Measurements from ENCODE around the gene SEMA4A.

Gene SEMA4A

GRCh38 chr1:156153362-156153761 is at the start of gene SEMA4A:
Gene SEMA4A, plus strand, starts transcription at chr1:156153585. Its CDS starts 994 bp downstream, at chr1:156154579.
- Histone ChIP-seq H3K36me3 (ENCODE audit: control insufficient read depth, low read depth, low read length) (no peaks in the 10 kb centered on the region), H3K27me3 (ENCODE audit: control insufficient read depth, insufficient read depth, low read length) (no peaks in the 10 kb centered on the region), H3K4me3 (ENCODE audit: low read length) (no peak within 1 kb of the TSS), H3K9ac (ENCODE audit: low read length) (no peak within 1 kb of the TSS), H3K9me3 (ENCODE audit: control insufficient read depth, low read depth, low read length) (no peaks in the 10 kb centered on the region), H3K27ac (ENCODE audit: low read length) (no peak within 1 kb of the TSS), H3K4me1 (ENCODE audit: control insufficient read depth, low read depth, low read length) (peaks cover 29% of the 10 kb centered on the region)

DNA sequence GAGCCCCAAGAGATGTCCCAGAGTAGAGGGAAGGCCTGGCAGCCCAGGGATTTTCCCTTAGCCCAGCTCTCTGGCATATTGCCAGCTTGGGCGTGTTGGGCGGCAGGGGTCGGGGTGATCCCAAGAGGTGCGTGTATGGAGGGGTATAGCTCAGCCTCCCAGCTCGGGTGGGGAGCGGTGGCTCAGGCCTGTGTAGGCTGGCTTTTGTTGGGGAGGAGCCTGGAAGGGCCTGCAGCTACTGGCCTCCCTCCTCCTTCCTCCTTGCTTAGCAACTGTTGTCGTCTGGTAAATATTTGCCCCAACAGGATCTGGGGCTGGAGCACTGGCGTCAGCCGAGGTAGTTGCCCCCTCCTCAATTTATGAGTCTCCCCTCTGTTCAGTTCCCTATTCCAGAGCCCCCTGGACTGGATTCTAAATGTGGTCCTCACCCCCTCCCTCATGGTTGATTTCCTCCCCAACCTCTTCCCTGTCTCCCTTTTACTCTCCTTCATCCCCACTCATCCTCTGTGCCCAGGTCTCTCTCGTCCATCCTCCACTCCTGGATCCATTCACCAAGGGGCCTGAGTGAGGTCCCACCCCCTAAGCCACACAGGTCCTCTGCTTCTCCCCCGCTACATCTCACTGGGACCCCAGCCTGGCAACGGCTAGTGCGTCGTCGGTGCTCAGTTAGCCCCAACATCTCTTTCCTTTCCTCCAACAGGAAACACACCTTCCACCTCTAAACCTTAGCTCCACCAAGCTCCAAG is 49.1 kb upstream of the SEMA4A start:
- Histone ChIP-seq H3K36me3 (ENCODE audit: control insufficient read depth, low read depth, low read length) (no peaks in the 10 kb centered on the region), H3K9me3 (ENCODE audit: control insufficient read depth, low read depth, low read length) (no peaks in the 10 kb centered on the region), H3K27me3 (ENCODE audit: control insufficient read depth, insufficient read depth, low read length) (no peaks in the 10 kb centered on the region), H3K9ac (ENCODE audit: low read length) (no peak overlapping the region), H3K27ac (ENCODE audit: low read length) (peak overlapping the region; percentile 9), H3K4me3 (ENCODE audit: low read length) (no peak overlapping the region), H3K4me1 (ENCODE audit: control insufficient read depth, low read depth, low read length) (peaks cover 41% of the 10 kb centered on the region)

DNA sequence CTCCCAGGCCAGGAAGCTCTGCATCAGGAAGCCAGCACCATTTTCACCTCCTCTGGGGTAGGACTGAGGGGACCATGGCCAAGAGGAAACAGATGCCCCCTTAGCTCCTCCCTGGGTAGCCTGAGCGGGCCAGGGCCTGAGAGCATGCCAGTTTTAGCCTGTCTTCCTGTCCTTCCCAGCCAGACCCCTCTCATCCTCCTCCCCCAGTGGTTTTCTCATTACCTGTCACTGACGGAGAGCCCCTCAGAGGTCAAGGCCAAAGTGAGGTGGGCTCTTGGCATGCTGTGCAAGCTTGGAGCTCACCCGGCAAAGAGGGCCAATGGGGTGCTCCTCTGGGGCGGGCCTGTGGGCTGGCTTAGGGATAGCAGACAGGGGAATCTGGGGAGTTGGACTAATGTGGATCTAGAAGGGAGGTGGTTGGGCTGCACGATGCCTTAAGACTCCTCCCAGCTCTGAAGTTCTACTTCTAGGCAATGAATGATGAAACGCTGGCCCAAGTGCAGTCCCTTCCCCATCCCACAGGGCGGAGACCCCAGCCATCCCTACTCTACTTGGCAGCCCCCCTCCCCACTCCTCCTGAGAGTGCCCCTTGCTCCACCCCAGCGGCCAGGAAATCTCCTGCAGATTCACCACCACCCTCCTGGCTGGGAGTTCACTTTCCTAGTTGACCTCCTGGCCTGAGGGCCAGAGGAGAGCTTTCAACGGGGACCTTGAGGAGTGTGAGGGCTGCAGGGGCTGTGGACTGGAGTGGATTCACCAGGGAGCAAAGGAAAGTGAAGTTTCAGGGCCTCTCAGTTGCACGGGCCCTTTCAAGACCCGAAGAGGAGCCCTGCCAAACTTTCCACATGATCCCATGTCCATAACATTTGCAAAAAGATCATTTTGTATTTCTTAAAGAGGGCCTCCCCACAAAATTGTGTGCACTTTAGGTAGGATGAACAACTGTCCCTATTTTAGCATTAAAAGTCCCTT is 48.2 kb upstream of the SEMA4A start:
- H3K9ac ChIP-seq (ENCODE audit: low read length), result peak overlapping the region; percentile 93
- peak overlapping the region; percentile 76 for H3K4me3 ChIP-seq (ENCODE audit: low read length)
- H3K9me3 ChIP-seq (ENCODE audit: control insufficient read depth, low read depth, low read length), result no peaks in the 10 kb centered on the region
- no peaks in the 10 kb centered on the region for H3K36me3 ChIP-seq (ENCODE audit: control insufficient read depth, low read depth, low read length)
- H3K27ac ChIP-seq (ENCODE audit: low read length), result peak overlapping the region; percentile 97
- no peaks in the 10 kb centered on the region for H3K27me3 ChIP-seq (ENCODE audit: control insufficient read depth, insufficient read depth, low read length)
- H3K4me1 ChIP-seq (ENCODE audit: control insufficient read depth, low read depth, low read length), result peaks cover 41% of the 10 kb centered on the region

- Histone ChIP-seq H3K27me3 (ENCODE audit: control insufficient read depth, insufficient read depth, low read length) (no peaks in the 10 kb centered on the region), H3K36me3 (ENCODE audit: control insufficient read depth, low read depth, low read length) (no peaks in the 10 kb centered on the region), H3K4me1 (ENCODE audit: control insufficient read depth, low read depth, low read length) (peaks cover 41% of the 10 kb centered on the region), H3K9ac (ENCODE audit: low read length) (peak overlapping the region; percentile 93), H3K27ac (ENCODE audit: low read length) (peak overlapping the region; percentile 42), H3K9me3 (ENCODE audit: control insufficient read depth, low read depth, low read length) (no peaks in the 10 kb centered on the region), H3K4me3 (ENCODE audit: low read length) (peak overlapping the region; percentile 76)
These were observed 46.5 kb upstream of the SEMA4A start for GRCh38 chr1:156106624-156107488.

DNA sequence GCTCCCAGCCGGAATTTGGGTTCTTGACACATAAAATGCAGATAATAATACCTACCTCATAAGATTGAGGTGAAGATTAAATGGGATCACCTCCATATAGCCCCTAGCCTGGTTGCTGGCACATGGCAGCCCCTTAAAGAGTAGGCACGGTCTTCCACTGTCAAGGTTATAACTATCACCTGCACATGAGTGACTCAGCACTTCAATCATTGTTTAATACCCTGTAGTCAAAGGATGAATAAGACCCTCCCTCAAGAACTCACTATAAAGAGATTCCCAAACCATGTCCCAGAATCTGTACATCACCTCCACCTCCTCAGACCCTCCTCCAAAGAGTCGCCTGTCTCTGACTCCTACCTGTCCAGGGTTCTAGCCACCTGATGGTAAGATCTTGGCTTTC is 45.3 kb upstream of the SEMA4A start:
- H3K36me3 ChIP-seq (ENCODE audit: control insufficient read depth, low read depth, low read length), result no peaks in the 10 kb centered on the region
- peaks cover 40% of the 10 kb centered on the region for H3K4me1 ChIP-seq (ENCODE audit: control insufficient read depth, low read depth, low read length)
- no peak overlapping the region for H3K4me3 ChIP-seq (ENCODE audit: low read length)
- no peak overlapping the region for H3K27ac ChIP-seq (ENCODE audit: low read length)
- H3K9ac ChIP-seq (ENCODE audit: low read length), result no peak overlapping the region
- no peaks in the 10 kb centered on the region for H3K9me3 ChIP-seq (ENCODE audit: control insufficient read depth, low read depth, low read length)
- no peaks in the 10 kb centered on the region for H3K27me3 ChIP-seq (ENCODE audit: control insufficient read depth, insufficient read depth, low read length)

DNA sequence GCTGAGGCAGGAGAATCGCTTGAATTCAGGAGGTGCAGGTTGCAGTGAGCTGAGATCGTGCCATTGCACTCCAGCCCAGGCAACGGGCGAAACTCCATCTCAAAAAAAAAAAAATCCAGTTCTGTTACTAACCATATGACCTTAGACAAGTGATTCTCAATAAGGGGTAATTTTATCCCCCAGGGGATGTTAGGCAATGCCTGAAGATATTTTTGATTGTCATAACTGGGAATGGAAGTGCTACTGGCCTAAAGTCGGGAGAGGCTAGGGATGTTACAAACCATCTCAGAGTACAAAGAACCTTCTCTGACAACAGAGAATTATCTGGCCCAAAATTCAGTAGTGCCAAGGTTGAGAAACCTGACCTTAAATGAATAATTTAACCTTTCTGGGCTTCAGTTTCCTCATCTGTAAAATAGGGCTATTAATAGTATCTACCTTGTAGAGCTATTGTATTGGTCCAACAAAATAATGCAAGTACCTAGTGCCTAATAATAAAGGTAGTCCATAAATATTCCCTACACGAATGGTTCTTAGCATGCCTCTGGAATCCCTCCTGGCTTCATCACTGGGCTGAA is 44.6 kb upstream of the SEMA4A start:
- Histone ChIP-seq H3K4me3 (ENCODE audit: low read length) (no peak overlapping the region), H3K36me3 (ENCODE audit: control insufficient read depth, low read depth, low read length) (no peaks in the 10 kb centered on the region), H3K27me3 (ENCODE audit: control insufficient read depth, insufficient read depth, low read length) (no peaks in the 10 kb centered on the region), H3K4me1 (ENCODE audit: control insufficient read depth, low read depth, low read length) (peaks cover 38% of the 10 kb centered on the region), H3K9ac (ENCODE audit: low read length) (no peak overlapping the region), H3K27ac (ENCODE audit: low read length) (no peak overlapping the region), H3K9me3 (ENCODE audit: control insufficient read depth, low read depth, low read length) (no peaks in the 10 kb centered on the region)

GRCh38 chr1:156110252-156110651 is 43.1 kb upstream of the SEMA4A start:
- Histone ChIP-seq H3K9me3 (ENCODE audit: control insufficient read depth, low read depth, low read length) (no peaks in the 10 kb centered on the region), H3K4me1 (ENCODE audit: control insufficient read depth, low read depth, low read length) (peaks cover 29% of the 10 kb centered on the region), H3K4me3 (ENCODE audit: low read length) (no peak overlapping the region), H3K36me3 (ENCODE audit: control insufficient read depth, low read depth, low read length) (no peaks in the 10 kb centered on the region), H3K27me3 (ENCODE audit: control insufficient read depth, insufficient read depth, low read length) (no peaks in the 10 kb centered on the region), H3K27ac (ENCODE audit: low read length) (no peak overlapping the region), H3K9ac (ENCODE audit: low read length) (no peak overlapping the region)

DNA sequence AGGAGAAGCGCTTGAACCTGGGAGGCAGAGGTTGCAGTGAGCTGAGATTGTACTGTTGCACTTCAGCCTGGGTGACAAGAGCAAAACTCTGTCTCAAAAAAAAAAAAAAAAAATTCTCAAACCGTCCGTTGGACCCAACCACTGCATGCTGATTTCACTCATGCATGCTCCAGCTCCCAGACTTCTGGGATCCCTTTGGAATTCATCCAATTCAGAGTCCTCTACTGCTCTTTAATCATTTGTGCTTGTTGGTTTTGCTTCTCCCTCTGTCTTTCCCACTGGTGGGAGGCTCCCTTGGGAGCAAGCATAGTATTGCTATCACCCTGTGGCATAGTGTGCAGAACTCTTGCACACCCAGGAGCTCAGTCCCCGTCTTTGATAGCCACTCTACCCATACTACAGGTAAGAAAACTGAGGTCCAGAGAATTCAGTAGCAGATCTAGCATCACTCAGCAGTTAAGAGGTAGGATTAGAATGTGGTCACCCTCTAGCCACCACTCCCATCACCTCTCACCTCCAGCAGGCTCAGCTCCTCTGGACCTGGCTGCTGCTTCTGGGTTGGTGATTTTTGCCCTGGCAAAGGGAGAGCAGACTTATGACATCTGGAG is 41.9 kb upstream of the SEMA4A start:
- peaks cover 20% of the 10 kb centered on the region for H3K4me1 ChIP-seq (ENCODE audit: control insufficient read depth, low read depth, low read length)

GRCh38 chr1:156112276-156113137 is 40.9 kb upstream of the SEMA4A start:
- no peak overlapping the region for H3K4me3 ChIP-seq (ENCODE audit: low read length)
- H3K9me3 ChIP-seq (ENCODE audit: control insufficient read depth, low read depth, low read length), result no peaks in the 10 kb centered on the region
- H3K9ac ChIP-seq (ENCODE audit: low read length), result no peak overlapping the region
- H3K36me3 ChIP-seq (ENCODE audit: control insufficient read depth, low read depth, low read length), result no peaks in the 10 kb centered on the region
- no peaks in the 10 kb centered on the region for H3K27me3 ChIP-seq (ENCODE audit: control insufficient read depth, insufficient read depth, low read length)
- H3K27ac ChIP-seq (ENCODE audit: low read length), result no peak overlapping the region
- peaks cover 12% of the 10 kb centered on the region for H3K4me1 ChIP-seq (ENCODE audit: control insufficient read depth, low read depth, low read length)

More for the DNA sequence above, 41.9 kb upstream of the SEMA4A start:
- H3K9ac ChIP-seq (ENCODE audit: low read length), result no peak overlapping the region
- H3K36me3 ChIP-seq (ENCODE audit: control insufficient read depth, low read depth, low read length), result no peaks in the 10 kb centered on the region
- H3K27ac ChIP-seq (ENCODE audit: low read length), result no peak overlapping the region
- no peaks in the 10 kb centered on the region for H3K27me3 ChIP-seq (ENCODE audit: control insufficient read depth, insufficient read depth, low read length)
- H3K9me3 ChIP-seq (ENCODE audit: control insufficient read depth, low read depth, low read length), result no peaks in the 10 kb centered on the region
- H3K4me3 ChIP-seq (ENCODE audit: low read length), result no peak overlapping the region
